Hepatocyte (in vitro differentiated cells): Measurements from ENCODE around the gene LTB4R. TPM values are rescaled to one million over a fixed set of nuclear protein-coding genes. Genes with fewer than 3 reads are reported as not detected.

Source experiments
- DNase-seq: peaks from one replicate; pipeline ENCODE4 v3.0.0-alpha.2; 2016; ENCODE audit warnings: low spot score
- H2AFZ ChIP-seq: fragments of 200-600 bp; sonication (generic); 2 replicates; pipeline ENCODE4 v1.6.0; 2016; ENCODE audit warnings: antibody characterized with exemption, mild to moderate bottlenecking
- H3K27ac ChIP-seq: fragments of 200-600 bp; sonication (generic); 2 replicates; pipeline ENCODE4 v1.5.1; 2016; ENCODE audit warnings: mild to moderate bottlenecking
- H3K27me3 ChIP-seq: fragments of 200-600 bp; sonication (generic); 2 replicates; pipeline ENCODE4 v1.6.1; 2016
- H3K36me3 ChIP-seq: fragments of 200-600 bp; sonication (generic); replicated peaks from 2 replicates; pipeline ENCODE4 v1.5.1; 2016; ENCODE audit warnings: low read depth; ENCODE audit not compliant: insufficient read depth
- H3K4me1 ChIP-seq: fragments of 200-600 bp; sonication (generic); 2 replicates; pipeline ENCODE4 v1.5.1; 2016; ENCODE audit warnings: mild to moderate bottlenecking, moderate library complexity; ENCODE audit not compliant: insufficient read depth
- H3K4me2 ChIP-seq: fragments of 200-600 bp; sonication (generic); 2 replicates; pipeline ENCODE4 v1.6.0; 2016
- H3K4me3 ChIP-seq: fragments of 200-600 bp; sonication (generic); 2 replicates; pipeline ENCODE4 v1.5.1; 2016; ENCODE audit warnings: mild to moderate bottlenecking
- H3K79me2 ChIP-seq: fragments of 200-600 bp; sonication (generic); 2 replicates; pipeline ENCODE4 v1.6.0; 2017; ENCODE audit warnings: mild to moderate bottlenecking
- H3K9me2 ChIP-seq: fragments of 200-600 bp; sonication (generic); replicated peaks from 2 replicates; pipeline ENCODE4 v1.6.0; 2017; ENCODE audit warnings: mild to moderate bottlenecking; ENCODE audit not compliant: insufficient read depth
- H3K9me3 ChIP-seq: fragments of 200-600 bp; sonication (generic); 2 replicates; pipeline ENCODE4 v1.5.1; 2016; ENCODE audit warnings: low read depth, mild to moderate bottlenecking
- H4K20me1 ChIP-seq: fragments of 200-600 bp; sonication (generic); 2 replicates; pipeline ENCODE4 v1.6.0; 2016; ENCODE audit warnings: mild to moderate bottlenecking; ENCODE audit not compliant: insufficient read depth, poor library complexity, severe bottlenecking
- CTCF ChIP-seq: fragments of 200-600 bp; sonication (generic); IDR thresholded peaks from 2 replicates; pipeline ENCODE4 v1.5.1; 2016; ENCODE audit warnings: antibody characterized with exemption, mild to moderate bottlenecking; ENCODE audit not compliant: poor library complexity
- EZH2 ChIP-seq: fragments of 200-600 bp; sonication (generic); IDR thresholded peaks from 2 replicates; pipeline ENCODE4 v1.6.1; 2016; ENCODE audit warnings: antibody characterized with exemption, mild to moderate bottlenecking, borderline replicate concordance
- EZH2phosphoT487 ChIP-seq: fragments of 200-600 bp; sonication (generic); IDR thresholded peaks from one replicate; pipeline ENCODE4 v1.6.1; 2018; ENCODE audit warnings: antibody characterized with exemption, mild to moderate bottlenecking, low read depth, moderate library complexity; ENCODE audit not compliant: unreplicated experiment, severe bottlenecking
- WGBS: methylation state at CpG from one replicate; pipeline ENCODE4 v1.1.6; 2016; ENCODE audit warnings: low lambda C conversion rate; ENCODE audit errors: missing lambda C conversion rate; 5-methylcytosine and 5-hydroxymethylcytosine counted together
- polyA plus RNA-seq: library from polyadenylated mRNA; unstranded; fragments of >200 nt; fragmentation: Nextera tagmentation; extraction: Ambion mirVana; gene quantifications from 2 replicates; pipeline ENCODE4 v1.2.1, GENCODE V29; 2016
- total RNA-seq: library from RNA; depleted of rRNA; stranded (reverse); fragments of >200 nt; gene quantifications from 2 replicates; pipeline ENCODE4 v1.2.3, GENCODE V29; 2014

LTB4R gene
- total and polyA plus RNA-seq, 2 experiments from 2014 or later, result 3.6 to 5.1 TPM

DNA sequence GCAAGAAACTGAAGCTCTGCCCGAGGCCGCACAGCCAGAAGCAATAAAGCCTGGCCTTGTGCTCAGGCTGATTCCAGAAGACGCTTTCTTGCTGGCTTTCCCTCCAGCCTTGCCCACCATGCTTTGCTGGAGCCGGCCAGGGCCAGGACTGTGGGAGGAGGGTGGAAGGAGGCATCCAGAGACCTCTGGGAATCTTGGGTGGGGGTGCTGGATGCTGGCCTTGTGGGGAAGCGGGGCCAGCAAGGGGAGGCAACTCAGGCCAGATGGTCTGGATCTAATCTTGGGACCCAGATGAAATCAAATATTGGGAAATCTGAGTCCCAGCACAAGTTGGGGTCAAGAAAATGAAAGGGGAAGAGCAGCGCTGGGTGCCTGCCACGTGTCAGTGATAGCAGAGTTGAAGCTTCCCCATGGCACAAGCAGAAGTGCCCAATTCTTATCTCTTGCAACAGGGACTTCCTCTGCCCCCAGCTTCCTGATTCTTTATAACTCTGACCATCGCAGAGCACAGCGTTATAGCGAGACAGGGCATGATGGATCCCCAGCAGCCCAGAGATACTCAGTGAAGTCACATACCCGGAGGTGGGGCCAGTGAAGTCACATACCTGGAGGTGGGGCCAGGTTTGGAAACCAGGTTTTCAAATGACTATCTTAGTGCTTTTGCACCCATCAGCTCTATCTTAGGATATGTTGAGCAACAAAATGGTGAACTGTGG, 33.5 kb upstream of the LTB4R start:
- H3K4me3 ChIP-seq, result no peak overlapping the region
- H3K4me2 ChIP-seq, result no peak overlapping the region
- no peaks in the 10 kb centered on the region for H3K27me3 ChIP-seq
- TF ChIP-seq EZH2 (no peak), EZH2phosphoT487 (no peak), CTCF (no peak)
- H2AFZ ChIP-seq, result no peak overlapping the region
- H4K20me1 ChIP-seq, result no peaks in the 10 kb centered on the region
- 93% methylated on average over 11 of the region's 11 CpGs for WGBS
- no peaks in the 10 kb centered on the region for H3K9me3 ChIP-seq
- DNase-seq, result no peak
- no peaks in the 10 kb centered on the region for H3K4me1 ChIP-seq
- no peak overlapping the region for H3K27ac ChIP-seq
- H3K9me2 ChIP-seq, result no peaks in the 10 kb centered on the region
- peaks cover 9% of the 10 kb centered on the region for H3K79me2 ChIP-seq
- H3K36me3 ChIP-seq, result no peaks in the 10 kb centered on the region

- Histone ChIP-seq H3K27me3 (no peaks in the 10 kb centered on the region), H3K9me2 (no peaks in the 10 kb centered on the region), H4K20me1 (no peaks in the 10 kb centered on the region), H2AFZ (no peak overlapping the region), H3K4me1 (no peaks in the 10 kb centered on the region), H3K27ac (no peak overlapping the region), H3K4me3 (no peak overlapping the region), H3K9me3 (no peaks in the 10 kb centered on the region), H3K79me2 (peaks cover 7% of the 10 kb centered on the region), H3K36me3 (no peaks in the 10 kb centered on the region), H3K4me2 (no peak overlapping the region)
- TF ChIP-seq EZH2 (no peak), EZH2phosphoT487 (no peak), CTCF (no peak)
- 97% methylated on average over 5 of the region's 5 CpGs for WGBS
- no peak for DNase-seq
Observed at GRCh38 chr14:24278424-24278823, 32.9 kb upstream of the LTB4R start.

DNA sequence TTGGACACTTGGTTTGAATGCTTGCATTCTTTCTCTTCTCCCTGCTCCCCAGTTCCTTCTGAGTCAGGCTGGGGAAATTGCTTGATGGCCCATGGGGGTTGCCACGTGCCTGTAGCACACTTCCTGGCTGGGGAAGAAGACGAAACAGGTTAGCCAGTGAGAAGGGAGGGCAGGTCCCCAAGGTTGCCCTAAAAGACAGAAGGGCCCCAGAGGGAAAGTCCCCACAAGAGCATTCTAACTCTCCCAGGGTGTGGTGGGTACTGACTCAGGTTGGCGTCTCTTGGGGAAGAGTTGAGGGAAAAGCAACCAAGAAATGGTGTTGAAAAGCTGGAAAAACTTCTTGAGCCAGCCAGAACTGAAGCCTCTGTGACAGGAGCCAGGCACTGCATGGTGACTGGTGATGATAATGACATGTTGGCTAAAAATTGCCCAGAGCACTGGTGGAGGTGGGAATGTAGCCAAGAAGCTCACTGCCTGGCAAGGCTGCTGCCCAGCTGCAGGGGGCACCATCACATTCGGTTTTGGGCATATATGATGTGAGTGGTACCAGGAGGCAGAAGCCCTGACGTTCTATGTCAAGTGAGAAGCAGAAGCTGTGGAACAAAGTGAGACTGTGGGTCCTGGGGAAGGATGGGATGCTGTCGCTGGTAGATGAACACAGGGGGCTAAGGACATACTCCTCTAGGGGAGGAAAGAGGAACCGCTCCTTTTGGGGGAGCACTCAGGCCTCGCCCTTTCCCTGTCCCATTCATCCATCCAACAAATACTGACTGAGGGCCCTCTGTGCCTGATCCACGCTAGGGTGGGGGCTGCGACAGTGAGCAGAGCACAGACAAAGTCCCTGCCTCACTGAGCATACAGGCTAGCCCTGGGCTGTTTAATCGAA, 31.8 kb upstream of the LTB4R start:
- no peaks in the 10 kb centered on the region for H3K9me3 ChIP-seq
- H3K36me3 ChIP-seq, result no peaks in the 10 kb centered on the region
- no peak overlapping the region for H3K27ac ChIP-seq
- no peak for DNase-seq
- no peak overlapping the region for H3K4me2 ChIP-seq
- H3K27me3 ChIP-seq, result no peaks in the 10 kb centered on the region
- peaks cover 7% of the 10 kb centered on the region for H3K79me2 ChIP-seq
- no peaks in the 10 kb centered on the region for H3K4me1 ChIP-seq
- 89% methylated on average over 11 of the region's 11 CpGs for WGBS
- H4K20me1 ChIP-seq, result no peaks in the 10 kb centered on the region
- TF ChIP-seq CTCF (no peak), EZH2 (no peak)
- H3K4me3 ChIP-seq, result no peak overlapping the region
- no peak overlapping the region for H2AFZ ChIP-seq
- no peaks in the 10 kb centered on the region for H3K9me2 ChIP-seq
